Cardiac muscle cell (in vitro differentiated cells and primary cell): Measurements from ENCODE around the gene CGB1. TPM values are rescaled to one million over a fixed set of nuclear protein-coding genes. Genes with fewer than 3 reads are reported as not detected.
A peak's percentile ranks its signal among the peaks of the same experiment; 100 is the strongest.
"Not testable (repeated sequence)": the region's sequence is repeated elsewhere in the genome, so short reads cannot be mapped to it uniquely, and the experiment has no call there.

ENCODE experiments used
- DNase-seq, 2 donors: peaks; one replicate each; pipeline versions ENCODE4 v3.0.0 to v3.0.0-alpha.2; 2010 to 2017; ENCODE audit warnings: low read depth in 1 of 2, low spot score in 1 of 2
- H3K27ac ChIP-seq: fragments of 200-600 bp; sonication (generic); 2 replicates; pipeline ENCODE4 v1.5.1; 2016
- H3K27me3 ChIP-seq: fragments of 200-600 bp; sonication (generic); 2 replicates; pipeline ENCODE4 v1.6.0; 2016; ENCODE audit warnings: control low read depth
- H3K36me3 ChIP-seq: fragments of 200-600 bp; sonication (generic); 2 replicates; pipeline ENCODE4 v1.5.1; 2016; ENCODE audit warnings: control low read depth
- H3K4me1 ChIP-seq: fragments of 200-600 bp; sonication (generic); 2 replicates; pipeline ENCODE4 v1.8.1; 2017; ENCODE audit warnings: low read depth, mild to moderate bottlenecking, mixed run types
- H3K4me3 ChIP-seq: fragments of 200-600 bp; sonication (generic); 2 replicates; pipeline ENCODE4 v1.5.1; 2016; ENCODE audit warnings: mild to moderate bottlenecking
- H3K9me3 ChIP-seq: fragments of 200-600 bp; sonication (generic); 2 replicates; pipeline ENCODE4 v1.5.1; 2017; ENCODE audit warnings: low read depth, mild to moderate bottlenecking, control low read depth
- polyA plus RNA-seq: library from polyadenylated mRNA; unstranded; fragments of >200 nt; fragmentation: Nextera tagmentation; extraction: Ambion mirVana; gene quantifications from 2 replicates; pipeline ENCODE4 v1.2.1, GENCODE V29; 2016
- total RNA-seq: library from RNA; depleted of rRNA; stranded (reverse); fragments of >200 nt; gene quantifications from 2 replicates; pipeline ENCODE4 v1.2.3, GENCODE V29; 2016
- TF ChIP-seq, protein P1 (sequence below): IDR thresholded peaks from 2 replicates; pipeline ENCODE4 v1.5.1; 2012; ENCODE audit warnings: low read depth, mild to moderate bottlenecking, low read length

CGB1 gene
- total and polyA plus RNA-seq, 2 experiments from 2014 or later, result not detected

- Histone ChIP-seq H3K9me3 (no peaks in the 10 kb centered on the region), H3K4me3 (no peak overlapping the region), H3K4me1 (peaks cover under 1% of the 10 kb centered on the region), H3K36me3 (no peaks in the 10 kb centered on the region), H3K27me3 (no peaks in the 10 kb centered on the region), H3K27ac (no peak overlapping the region)
- no peak for DNase-seq
- TF ChIP-seq, protein P1, sequence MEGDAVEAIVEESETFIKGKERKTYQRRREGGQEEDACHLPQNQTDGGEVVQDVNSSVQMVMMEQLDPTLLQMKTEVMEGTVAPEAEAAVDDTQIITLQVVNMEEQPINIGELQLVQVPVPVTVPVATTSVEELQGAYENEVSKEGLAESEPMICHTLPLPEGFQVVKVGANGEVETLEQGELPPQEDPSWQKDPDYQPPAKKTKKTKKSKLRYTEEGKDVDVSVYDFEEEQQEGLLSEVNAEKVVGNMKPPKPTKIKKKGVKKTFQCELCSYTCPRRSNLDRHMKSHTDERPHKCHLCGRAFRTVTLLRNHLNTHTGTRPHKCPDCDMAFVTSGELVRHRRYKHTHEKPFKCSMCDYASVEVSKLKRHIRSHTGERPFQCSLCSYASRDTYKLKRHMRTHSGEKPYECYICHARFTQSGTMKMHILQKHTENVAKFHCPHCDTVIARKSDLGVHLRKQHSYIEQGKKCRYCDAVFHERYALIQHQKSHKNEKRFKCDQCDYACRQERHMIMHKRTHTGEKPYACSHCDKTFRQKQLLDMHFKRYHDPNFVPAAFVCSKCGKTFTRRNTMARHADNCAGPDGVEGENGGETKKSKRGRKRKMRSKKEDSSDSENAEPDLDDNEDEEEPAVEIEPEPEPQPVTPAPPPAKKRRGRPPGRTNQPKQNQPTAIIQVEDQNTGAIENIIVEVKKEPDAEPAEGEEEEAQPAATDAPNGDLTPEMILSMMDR, result no peak
Observed at GRCh38 chr19:49081273-49081672, 44.6 kb upstream of the CGB1 start.

GRCh38 chr19:49080392-49080791 is 43.7 kb upstream of the CGB1 start:
- Histone ChIP-seq H3K4me1 (no peaks in the 10 kb centered on the region), H3K27ac (no peak overlapping the region), H3K9me3 (no peaks in the 10 kb centered on the region), H3K36me3 (no peaks in the 10 kb centered on the region), H3K27me3 (no peaks in the 10 kb centered on the region), H3K4me3 (no peak overlapping the region)
- TF ChIP-seq, protein P1, result no peak
- no peak for DNase-seq

GRCh38 chr19:49074869-49075268 is 38.2 kb upstream of the CGB1 start:
- not testable (repeated sequence) for H3K4me3 ChIP-seq, H3K27me3 ChIP-seq, H3K4me1 ChIP-seq, H3K36me3 ChIP-seq, H3K27ac ChIP-seq, H3K9me3 ChIP-seq
- DNase-seq, result peak; percentile 67 to 75
- TF ChIP-seq, protein P1, result peak; percentile 62

DNA sequence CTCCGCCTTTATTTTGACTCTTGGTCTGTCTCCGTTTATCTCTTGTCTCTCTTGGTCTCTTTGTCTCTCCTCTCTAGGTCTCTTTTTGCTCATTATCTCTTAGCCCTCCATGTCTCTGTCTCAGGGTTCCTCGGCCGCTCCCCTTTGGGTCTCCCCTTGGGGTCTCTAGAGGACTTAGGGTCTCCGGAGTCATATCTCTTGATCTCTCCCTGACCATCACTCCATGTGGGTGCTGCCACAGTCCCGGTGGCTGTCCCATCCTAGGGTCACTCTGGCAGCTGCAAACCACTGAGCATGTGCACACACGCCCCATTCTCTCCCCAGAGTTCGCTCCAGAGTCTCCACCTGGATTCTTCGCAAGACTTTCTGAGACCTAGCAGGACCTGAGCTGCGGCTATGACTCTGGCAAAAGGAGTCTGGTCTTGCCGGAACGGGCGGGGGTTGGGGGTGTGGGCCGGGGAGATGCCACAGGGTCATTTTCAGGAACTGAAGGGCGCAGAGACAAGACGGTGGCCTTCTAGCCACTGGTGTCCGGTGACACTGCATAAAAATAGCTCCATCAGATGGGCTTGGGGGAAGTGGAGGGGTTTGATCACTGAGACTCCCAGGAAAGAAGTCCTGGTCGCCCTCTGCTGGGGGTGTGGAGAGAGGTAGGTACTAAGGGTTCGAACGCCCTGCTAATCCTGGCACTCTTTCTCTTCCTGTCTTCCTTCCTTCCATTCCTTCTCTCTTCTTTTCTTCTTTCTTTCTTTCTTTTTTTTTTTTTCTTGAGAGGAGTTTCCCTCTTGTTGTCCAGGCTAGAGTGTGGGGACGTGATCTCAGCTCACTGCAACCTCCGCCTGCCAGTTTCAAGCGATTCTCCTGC is 37.1 kb upstream of the CGB1 start:
- no peaks in the 10 kb centered on the region for H3K36me3 ChIP-seq
- peak in 1 of 2 donors; percentile 81 for DNase-seq
- H3K4me1 ChIP-seq, result peaks cover 8% of the 10 kb centered on the region
- peak overlapping the region; percentile 67 for H3K27ac ChIP-seq
- H3K9me3 ChIP-seq, result no peaks in the 10 kb centered on the region
- H3K27me3 ChIP-seq, result no peaks in the 10 kb centered on the region
- H3K4me3 ChIP-seq, result no peak overlapping the region
- TF ChIP-seq, protein P1, result peak; percentile 28

DNA sequence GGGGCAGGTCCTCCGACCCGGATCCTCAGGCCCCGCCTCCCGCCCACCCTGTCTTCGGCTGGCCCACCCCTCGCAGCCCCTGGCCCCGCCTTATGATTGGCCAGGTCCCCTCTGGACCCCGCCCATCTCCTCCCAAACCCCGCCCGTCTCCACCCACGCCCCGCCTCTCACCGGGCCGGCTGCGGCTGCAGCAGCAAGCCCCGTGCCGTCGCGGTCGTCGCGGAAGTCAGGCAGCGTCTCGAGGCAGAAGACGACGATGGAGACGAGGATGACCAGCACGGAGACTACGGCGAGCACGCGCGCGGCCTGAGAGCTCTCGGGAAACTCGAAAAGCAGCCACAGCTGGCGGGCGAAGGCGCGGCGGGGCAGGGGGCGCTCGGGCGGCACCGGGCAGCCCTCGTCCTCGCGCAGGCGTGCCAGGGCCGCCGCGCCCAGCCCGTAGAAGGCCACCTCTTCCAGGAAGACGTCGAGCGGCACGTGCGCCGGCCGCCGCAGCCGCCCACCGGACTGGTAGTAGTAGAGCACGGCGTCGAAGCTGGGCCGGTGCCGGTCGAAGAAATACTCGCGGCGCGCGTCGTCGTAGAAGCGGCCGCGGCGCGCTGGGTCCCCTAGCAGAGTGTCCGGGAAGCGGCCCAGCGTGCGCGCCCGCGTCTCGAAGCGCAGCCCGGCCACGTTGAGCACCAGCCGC is 35.3 kb upstream of the CGB1 start:
- TF ChIP-seq, protein P1, result no peak
- Histone ChIP-seq H3K27ac (no peak overlapping the region), H3K4me3 (peak overlapping the region; percentile 8), H3K36me3 (no peaks in the 10 kb centered on the region), H3K9me3 (no peaks in the 10 kb centered on the region), H3K4me1 (peaks cover 16% of the 10 kb centered on the region), H3K27me3 (no peaks in the 10 kb centered on the region)
- DNase-seq, result peak in 1 of 2 donors; percentile 66
